H9 (cell line): Measurements from ENCODE around the gene CHMP6. TPM values are rescaled to one million over a fixed set of nuclear protein-coding genes. Genes with fewer than 3 reads are reported as not detected.

ENCODE experiments used
- DNase-seq: peaks from one replicate; pipeline ENCODE4 v3.0.0-alpha.2; 2017
- H2AFZ ChIP-seq: one replicate; pipeline ENCODE4 v1.6.1; 2013; ENCODE audit warnings: mild to moderate bottlenecking, low read length, control low read depth, moderate library complexity
- H2AK5ac ChIP-seq: 2 replicates; pipeline ENCODE4 v1.6.1; 2013; ENCODE audit warnings: low read length, control low read depth, mixed read lengths; ENCODE audit not compliant: insufficient read length
- H2BK120ac ChIP-seq: one replicate; pipeline ENCODE4 v1.6.1; 2013; ENCODE audit warnings: low read depth, mild to moderate bottlenecking, low read length, control low read depth, inconsistent platforms; ENCODE audit not compliant: poor library complexity, severe bottlenecking
- H2BK12ac ChIP-seq: 2 replicates; pipeline ENCODE4 v1.6.1; 2013; ENCODE audit warnings: low read length, control low read depth, mixed read lengths, low read depth; ENCODE audit not compliant: insufficient read length
- H2BK15ac ChIP-seq: 2 replicates; pipeline ENCODE4 v1.6.1; 2013; ENCODE audit warnings: low read depth, low read length, control low read depth
- H2BK20ac ChIP-seq: one replicate; pipeline ENCODE4 v1.6.1; 2013; ENCODE audit warnings: low read depth, mild to moderate bottlenecking, low read length, control low read depth, inconsistent platforms; ENCODE audit not compliant: poor library complexity, severe bottlenecking
- H2BK5ac ChIP-seq: 2 replicates; pipeline ENCODE4 v1.6.1; 2013; ENCODE audit warnings: low read length, control low read depth, mixed read lengths; ENCODE audit not compliant: insufficient read length
- H3K14ac ChIP-seq: 2 replicates; pipeline ENCODE4 v1.6.1; 2013; ENCODE audit warnings: low read length, control low read depth; ENCODE audit not compliant: insufficient read depth
- H3K18ac ChIP-seq: 2 replicates; pipeline ENCODE4 v1.6.1; 2013; ENCODE audit warnings: low read depth, mild to moderate bottlenecking, mixed read lengths, low read length, control low read depth; ENCODE audit not compliant: insufficient read length
- H3K23ac ChIP-seq: 2 replicates; pipeline ENCODE4 v1.6.1; 2013; ENCODE audit warnings: low read length, control low read depth, mixed read lengths, low read depth; ENCODE audit not compliant: insufficient read length
- H3K23me2 ChIP-seq: 2 replicates; pipeline ENCODE4 v1.6.1; 2013; ENCODE audit warnings: low read depth, mild to moderate bottlenecking, mixed read lengths, low read length, control low read depth; ENCODE audit not compliant: insufficient read length, poor library complexity, severe bottlenecking
- H3K27ac ChIP-seq: 2 replicates; pipeline ENCODE4 v1.5.1; 2013; ENCODE audit warnings: low read length, control low read depth, mixed read lengths, low read depth; ENCODE audit not compliant: insufficient read length
- H3K27me3 ChIP-seq: 2 replicates; pipeline ENCODE4 v1.6.1; 2013; ENCODE audit warnings: low read length, control low read depth, inconsistent platforms; ENCODE audit not compliant: insufficient read depth
- H3K4ac ChIP-seq: 2 replicates; pipeline ENCODE4 v1.6.1; 2013; ENCODE audit warnings: low read depth, mild to moderate bottlenecking, control low read depth, inconsistent platforms, low read length, moderate library complexity
- H3K4me1 ChIP-seq: 2 replicates; pipeline ENCODE4 v1.6.1; 2013; ENCODE audit warnings: low read length, control low read depth, inconsistent platforms; ENCODE audit not compliant: insufficient read depth
- H3K4me2 ChIP-seq: 2 replicates; pipeline ENCODE4 v1.6.1; 2013; ENCODE audit warnings: low read length, control low read depth, mixed read lengths; ENCODE audit not compliant: insufficient read length, insufficient read depth
- H3K56ac ChIP-seq: 2 replicates; pipeline ENCODE4 v1.6.1; 2013; ENCODE audit warnings: low read depth, mild to moderate bottlenecking, mixed read lengths, low read length, control low read depth; ENCODE audit not compliant: insufficient read length
- H3K79me1 ChIP-seq: 2 replicates; pipeline ENCODE4 v1.6.1; 2013; ENCODE audit warnings: low read depth, mild to moderate bottlenecking, moderate library complexity, low read length, control low read depth, inconsistent platforms; ENCODE audit not compliant: insufficient read depth, poor library complexity, severe bottlenecking
- H3K79me2 ChIP-seq: 2 replicates; pipeline ENCODE4 v1.6.1; 2013; ENCODE audit warnings: low read length, control low read depth, inconsistent platforms; ENCODE audit not compliant: insufficient read depth
- H3K9ac ChIP-seq: 2 replicates; pipeline ENCODE4 v1.6.1; 2013; ENCODE audit warnings: low read length, control low read depth, mixed read lengths; ENCODE audit not compliant: insufficient read length; ENCODE audit errors: extremely low read depth
- H3K9me3 ChIP-seq: one replicate; pipeline ENCODE4 v1.6.1; 2013; ENCODE audit warnings: low read depth, low read length, inconsistent platforms; ENCODE audit not compliant: control insufficient read depth
- H3T11ph ChIP-seq: one replicate; pipeline ENCODE4 v1.6.1; 2013; ENCODE audit warnings: mild to moderate bottlenecking, low read length, control low read depth, inconsistent platforms
- H4K20me1 ChIP-seq: one replicate; pipeline ENCODE4 v1.6.1; 2013; ENCODE audit not compliant: control insufficient read depth, insufficient read length, insufficient read depth
- H4K5ac ChIP-seq: 2 replicates; pipeline ENCODE4 v1.6.1; 2013; ENCODE audit warnings: low read depth, mild to moderate bottlenecking, mixed read lengths, low read length, control low read depth; ENCODE audit not compliant: insufficient read length
- H4K8ac ChIP-seq: replicated peaks from 2 replicates; pipeline ENCODE4 v1.6.1; 2013; ENCODE audit warnings: low read length, control low read depth, mixed read lengths, low read depth; ENCODE audit not compliant: insufficient read length
- H4K91ac ChIP-seq: 2 replicates; pipeline ENCODE4 v1.6.1; 2013; ENCODE audit warnings: low read depth, mild to moderate bottlenecking, moderate library complexity, mixed read lengths, low read length, control low read depth; ENCODE audit not compliant: insufficient read length
- H3K27ac Mint-ChIP-seq, 3 experiments: 2 replicates in 2 of 3; 3 replicates in 1 of 3; pipeline ENCODE4 v1.8.0; 2020 to 2021; ENCODE audit warnings: mixed read lengths in 3 of 3, mild to moderate bottlenecking in 1 of 3, moderate library complexity in 1 of 3
- H3K27me3 Mint-ChIP-seq: 2 replicates; pipeline ENCODE4 v1.8.0; 2021; ENCODE audit warnings: low read depth, mild to moderate bottlenecking, moderate library complexity, mixed read lengths
- H3K36me3 Mint-ChIP-seq, 3 experiments: 2 replicates in 2 of 3; 3 replicates in 1 of 3; pipeline ENCODE4 v1.8.0; 2020 to 2021; ENCODE audit warnings: low read depth in 3 of 3, mixed read lengths in 3 of 3; ENCODE audit not compliant: insufficient read depth in 1 of 3
- H3K4me1 Mint-ChIP-seq, 2 experiments: 2 replicates each; pipeline ENCODE4 v1.8.0; 2020; ENCODE audit warnings: mixed read lengths in 2 of 2
- H3K4me3 Mint-ChIP-seq, 2 experiments: 2 replicates in 1 of 2; 3 replicates in 1 of 2; pipeline ENCODE4 v1.8.0; 2020 to 2021; ENCODE audit warnings: mild to moderate bottlenecking in 2 of 2, mixed read lengths in 2 of 2, moderate library complexity in 1 of 2
- H3K9me3 Mint-ChIP-seq, 2 experiments: 2 replicates in 1 of 2; 3 replicates in 1 of 2; pipeline ENCODE4 v1.8.0; 2020; ENCODE audit warnings: mild to moderate bottlenecking in 2 of 2, mixed read lengths in 2 of 2, moderate library complexity in 1 of 2
- CTCF ChIP-seq: fragments of 200-600 bp; sonication (generic); conservative IDR thresholded peaks from 3 replicates; pipeline ENCODE4 v1.8.0; 2021; ENCODE audit warnings: antibody characterized with exemption, mild to moderate bottlenecking
- WGBS: extraction: QIAGEN DNeasy Blood & Tissue Kit; methylation state at CpG from one replicate; pipeline ENCODE4 v1.1.7; 2013; ENCODE audit warnings: missing lambda C conversion rate, low lambda C conversion rate, mixed read lengths; ENCODE audit not compliant: insufficient read length; ENCODE audit errors: extremely low coverage; 5-methylcytosine and 5-hydroxymethylcytosine counted together
- total RNA-seq: library from RNA; stranded (reverse); gene quantifications from 2 replicates; pipeline ENCODE4 v1.2.1, GENCODE V29; 2021

CHMP6 gene
- total RNA-seq, 1 experiment from 2014 or later, result 23.4 TPM

GRCh38 chr17:80981062-80981902 lies 10.4 kb upstream of the CHMP6 start:
- no peak overlapping the region for H3K27ac Mint-ChIP-seq
- peak; percentile 99 for TF ChIP-seq CTCF
- Histone ChIP-seq H3K9ac (no peak overlapping the region), H3T11ph (no peak overlapping the region), H4K5ac (no peak overlapping the region), H3K14ac (no peak overlapping the region; the same call in 1 of the 2 replicates), H3K4me1 (no peaks in the 10 kb centered on the region; the same call in 1 of the 2 replicates), H4K20me1 (no peaks in the 10 kb centered on the region), H4K8ac (no peak overlapping the region), H3K4me2 (no peak overlapping the region), H2BK15ac (no peak overlapping the region), H3K23me2 (no peaks in the 10 kb centered on the region), H4K91ac (no peak overlapping the region), H3K9me3 (no peaks in the 10 kb centered on the region), H3K4ac (no peak overlapping the region), H3K27me3 (no peaks in the 10 kb centered on the region), H2AFZ (no peak overlapping the region), H3K79me2 (no peaks in the 10 kb centered on the region), H2BK120ac (no peak overlapping the region), H2AK5ac (no peak overlapping the region), H3K27ac (no peak overlapping the region), H3K18ac (no peak overlapping the region), H2BK5ac (no peak overlapping the region), H3K56ac (no peak overlapping the region), H2BK12ac (no peak overlapping the region), H3K79me1 (no peaks in the 10 kb centered on the region), H3K23ac (no peak overlapping the region), H2BK20ac (no peak overlapping the region)
- H3K4me1 Mint-ChIP-seq, result peaks cover 13 to 20% of the 10 kb centered on the region in 2 experiments
- no CpG with 5 or more reads among the region's 65 CpGs for WGBS
- H3K36me3 Mint-ChIP-seq, result no peaks in the 10 kb centered on the region
- H3K27me3 Mint-ChIP-seq, result peaks cover 34% of the 10 kb centered on the region
- H3K4me3 Mint-ChIP-seq, result peak overlapping the region; percentile 45 to 76
- DNase-seq, result peak; percentile 81
- H3K9me3 Mint-ChIP-seq, result no peaks in the 10 kb centered on the region; a peak in 1 of 5 replicates
